ENCODE measurements around the gene EZR. TPM values are rescaled to one million over a fixed set of nuclear protein-coding genes. Genes with fewer than 3 reads are reported as not detected.

The EZR gene
- total and polyA plus RNA-seq, 9 of the 15 experiments (the other 6 are each of a cell fraction or from before 2014, with no cell fraction given), result 36.5 to 162 (median 104) TPM

DNA sequence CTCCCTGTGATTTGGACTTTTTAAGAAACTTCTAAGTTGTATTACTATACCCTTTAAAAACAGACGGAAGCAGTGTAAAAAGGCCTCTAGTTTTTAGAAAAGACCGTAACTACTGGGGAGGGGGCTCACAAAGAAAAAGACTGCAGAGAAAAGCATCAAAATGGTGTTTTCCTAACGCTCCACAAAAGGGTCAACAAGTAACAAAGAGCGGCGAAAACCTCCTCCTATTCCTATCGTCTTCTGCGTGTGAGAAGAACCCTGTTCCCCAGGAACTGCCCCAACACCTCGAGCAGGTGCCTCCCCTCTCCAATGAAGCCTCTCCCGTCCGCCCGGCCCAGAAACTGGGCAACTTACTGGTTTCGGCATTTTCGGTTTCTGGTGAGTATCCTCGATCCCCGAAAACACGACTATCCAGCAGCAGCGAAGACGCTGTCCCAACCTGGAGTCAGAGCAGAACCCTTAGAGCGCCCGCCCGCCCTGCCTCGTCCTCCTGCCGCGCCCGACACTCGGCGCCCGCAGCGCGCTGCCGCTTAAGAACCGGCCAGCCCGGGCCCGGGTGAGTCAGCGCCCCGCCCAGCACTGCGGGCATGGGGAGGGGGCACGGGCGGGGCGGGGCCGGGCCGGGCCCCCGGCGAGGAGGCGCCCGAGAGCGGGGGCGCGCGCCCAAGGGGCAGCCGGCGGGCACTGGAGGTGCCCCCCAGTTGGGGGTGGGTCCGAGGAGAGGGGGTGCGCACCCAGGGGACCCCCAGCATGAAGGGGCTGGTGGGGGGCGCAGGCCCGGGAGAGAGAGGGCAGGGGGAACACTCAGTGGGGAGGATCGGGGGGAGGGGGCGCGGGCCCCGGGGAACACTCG, 1.2 kb downstream of the EZR start (continued):
- peak in 2 of 3 experiments; percentile 35 to 55 for TF ChIP-seq YY1 (IDR thresholded peaks at IDR 0.05; ENCODE audit: borderline replicate concordance in 1 of 3, control insufficient read depth in 1 of 3, extremely low read depth in 1 of 3, insufficient read depth in 3 of 3, insufficient read length in 1 of 3, insufficient replicate concordance in 2 of 3, low read depth in 1 of 3, low read length in 2 of 3)
- TF ChIP-seq PHF20 (IDR thresholded peaks at IDR 0.05; ENCODE audit: partially characterized antibody), result peak; percentile 28
- no peak for TF ChIP-seq SRF (CRISPR knock-in tag; IDR thresholded peaks at IDR 0.05)
- TF ChIP-seq ZNF780A (CRISPR knock-in tag; IDR thresholded peaks at IDR 0.05), result no peak
- TF ChIP-seq, protein P1, sequence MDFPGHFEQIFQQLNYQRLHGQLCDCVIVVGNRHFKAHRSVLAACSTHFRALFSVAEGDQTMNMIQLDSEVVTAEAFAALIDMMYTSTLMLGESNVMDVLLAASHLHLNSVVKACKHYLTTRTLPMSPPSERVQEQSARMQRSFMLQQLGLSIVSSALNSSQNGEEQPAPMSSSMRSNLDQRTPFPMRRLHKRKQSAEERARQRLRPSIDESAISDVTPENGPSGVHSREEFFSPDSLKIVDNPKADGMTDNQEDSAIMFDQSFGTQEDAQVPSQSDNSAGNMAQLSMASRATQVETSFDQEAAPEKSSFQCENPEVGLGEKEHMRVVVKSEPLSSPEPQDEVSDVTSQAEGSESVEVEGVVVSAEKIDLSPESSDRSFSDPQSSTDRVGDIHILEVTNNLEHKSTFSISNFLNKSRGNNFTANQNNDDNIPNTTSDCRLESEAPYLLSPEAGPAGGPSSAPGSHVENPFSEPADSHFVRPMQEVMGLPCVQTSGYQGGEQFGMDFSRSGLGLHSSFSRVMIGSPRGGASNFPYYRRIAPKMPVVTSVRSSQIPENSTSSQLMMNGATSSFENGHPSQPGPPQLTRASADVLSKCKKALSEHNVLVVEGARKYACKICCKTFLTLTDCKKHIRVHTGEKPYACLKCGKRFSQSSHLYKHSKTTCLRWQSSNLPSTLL (IDR thresholded peaks at IDR 0.05), result no peak
- 0 out of 2 replicates have a peak, but pooled peaks have one; percentile 24 for TF ChIP-seq KLF13 (tag; IDR thresholded peaks at IDR 0.05; ENCODE audit: borderline replicate concordance, low read depth)
- TF ChIP-seq RUNX1 (IDR thresholded peaks at IDR 0.05; ENCODE audit: low read depth), result 0 out of 2 replicates have a peak, but pooled peaks have one; percentile 74
- TF ChIP-seq, protein P2, sequence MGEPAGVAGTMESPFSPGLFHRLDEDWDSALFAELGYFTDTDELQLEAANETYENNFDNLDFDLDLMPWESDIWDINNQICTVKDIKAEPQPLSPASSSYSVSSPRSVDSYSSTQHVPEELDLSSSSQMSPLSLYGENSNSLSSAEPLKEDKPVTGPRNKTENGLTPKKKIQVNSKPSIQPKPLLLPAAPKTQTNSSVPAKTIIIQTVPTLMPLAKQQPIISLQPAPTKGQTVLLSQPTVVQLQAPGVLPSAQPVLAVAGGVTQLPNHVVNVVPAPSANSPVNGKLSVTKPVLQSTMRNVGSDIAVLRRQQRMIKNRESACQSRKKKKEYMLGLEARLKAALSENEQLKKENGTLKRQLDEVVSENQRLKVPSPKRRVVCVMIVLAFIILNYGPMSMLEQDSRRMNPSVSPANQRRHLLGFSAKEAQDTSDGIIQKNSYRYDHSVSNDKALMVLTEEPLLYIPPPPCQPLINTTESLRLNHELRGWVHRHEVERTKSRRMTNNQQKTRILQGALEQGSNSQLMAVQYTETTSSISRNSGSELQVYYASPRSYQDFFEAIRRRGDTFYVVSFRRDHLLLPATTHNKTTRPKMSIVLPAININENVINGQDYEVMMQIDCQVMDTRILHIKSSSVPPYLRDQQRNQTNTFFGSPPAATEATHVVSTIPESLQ (CRISPR knock-in tag; IDR thresholded peaks at IDR 0.05), result 0 out of 2 replicates have a peak, but pooled peaks have one; percentile 24
- TF ChIP-seq, protein P3, sequence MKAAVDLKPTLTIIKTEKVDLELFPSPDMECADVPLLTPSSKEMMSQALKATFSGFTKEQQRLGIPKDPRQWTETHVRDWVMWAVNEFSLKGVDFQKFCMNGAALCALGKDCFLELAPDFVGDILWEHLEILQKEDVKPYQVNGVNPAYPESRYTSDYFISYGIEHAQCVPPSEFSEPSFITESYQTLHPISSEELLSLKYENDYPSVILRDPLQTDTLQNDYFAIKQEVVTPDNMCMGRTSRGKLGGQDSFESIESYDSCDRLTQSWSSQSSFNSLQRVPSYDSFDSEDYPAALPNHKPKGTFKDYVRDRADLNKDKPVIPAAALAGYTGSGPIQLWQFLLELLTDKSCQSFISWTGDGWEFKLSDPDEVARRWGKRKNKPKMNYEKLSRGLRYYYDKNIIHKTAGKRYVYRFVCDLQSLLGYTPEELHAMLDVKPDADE (conservative IDR thresholded peaks at IDR 0.05; ENCODE audit: control insufficient read depth, low read depth, low read length), result peak; percentile 41; the same call in 1 of the 2 replicates
- TF ChIP-seq POLR2A (conservative IDR thresholded peaks at IDR 0.05), result peak; percentile 56
- TF ChIP-seq ESRRB (CRISPR knock-in tag; IDR thresholded peaks at IDR 0.05; ENCODE audit: borderline replicate concordance), result no peak
- TF ChIP-seq NFE2 (IDR thresholded peaks at IDR 0.05; ENCODE audit: low read depth), result 0 out of 2 replicates have a peak, but pooled peaks have one; percentile 47
- TF ChIP-seq C11orf30 (IDR thresholded peaks at IDR 0.05; ENCODE audit: low read depth), result no peak
- TF ChIP-seq, protein P4, sequence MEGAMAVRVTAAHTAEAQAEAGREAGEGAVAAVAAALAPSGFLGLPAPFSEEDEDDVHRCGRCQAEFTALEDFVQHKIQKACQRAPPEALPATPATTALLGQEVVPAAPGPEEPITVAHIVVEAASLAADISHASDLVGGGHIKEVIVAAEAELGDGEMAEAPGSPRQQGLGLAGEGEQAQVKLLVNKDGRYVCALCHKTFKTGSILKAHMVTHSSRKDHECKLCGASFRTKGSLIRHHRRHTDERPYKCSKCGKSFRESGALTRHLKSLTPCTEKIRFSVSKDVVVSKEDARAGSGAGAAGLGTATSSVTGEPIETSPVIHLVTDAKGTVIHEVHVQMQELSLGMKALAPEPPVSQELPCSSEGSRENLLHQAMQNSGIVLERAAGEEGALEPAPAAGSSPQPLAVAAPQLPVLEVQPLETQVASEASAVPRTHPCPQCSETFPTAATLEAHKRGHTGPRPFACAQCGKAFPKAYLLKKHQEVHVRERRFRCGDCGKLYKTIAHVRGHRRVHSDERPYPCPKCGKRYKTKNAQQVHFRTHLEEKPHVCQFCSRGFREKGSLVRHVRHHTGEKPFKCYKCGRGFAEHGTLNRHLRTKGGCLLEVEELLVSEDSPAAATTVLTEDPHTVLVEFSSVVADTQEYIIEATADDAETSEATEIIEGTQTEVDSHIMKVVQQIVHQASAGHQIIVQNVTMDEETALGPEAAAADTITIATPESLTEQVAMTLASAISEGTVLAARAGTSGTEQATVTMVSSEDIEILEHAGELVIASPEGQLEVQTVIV (CRISPR knock-in tag; IDR thresholded peaks at IDR 0.05; ENCODE audit: borderline replicate concordance), result no peak
- TF ChIP-seq JUN (IDR thresholded peaks at IDR 0.05; ENCODE audit: borderline replicate concordance, low read depth, low read length), result peak; percentile 77
- no peak for TF ChIP-seq JUN (CRISPR knock-in tag; IDR thresholded peaks at IDR 0.05; ENCODE audit: borderline replicate concordance)
